PC-3 (cell line): ENCODE results near the gene NUP43. TPM values are rescaled to one million over a fixed set of nuclear protein-coding genes. Genes with fewer than 3 reads are reported as not detected.

Experiments
- ATAC-seq: fragments of 200-7000 bp; cut with Tn5 transposase; 2 replicates; pipeline ENCODE4 v1.9.1; 2020; ENCODE audit warnings: mild to moderate bottlenecking, moderate library complexity
- Bru-seq: library from RNA; stranded (reverse); fragments of 400-500 nt; gene quantifications from one replicate; lab custom pipeline; 2021; lab: Mats Ljungman, UMichigan
- BruChase-seq, 2 experiments: library from RNA; stranded (reverse); fragments of 400-500 nt; gene quantifications; one replicate each; lab custom pipeline; 2021; lab: Mats Ljungman, UMichigan
- BruUV-seq: library from RNA; stranded (reverse); fragments of 400-500 nt; replicated peaks from 2 replicates; lab custom pipeline; 2021; lab: Mats Ljungman, UMichigan
- CTCF ChIA-PET: fragments of 300-600 bp; sonication (Branson Sonifier 250); formaldehyde crosslinking; loops from one replicate; lab custom pipeline; 2022; ENCODE audit warnings: antibody characterized with exemption; lab: Charles Lee
- POLR2A ChIA-PET: fragments of 300-600 bp; sonication (Branson Sonifier 250); formaldehyde crosslinking; loops from one replicate; lab custom pipeline; 2022; ENCODE audit warnings: antibody characterized with exemption; ENCODE audit not compliant: unreplicated experiment; lab: Charles Lee
- DNase-seq: peaks from one replicate; pipeline ENCODE4 v3.0.0-alpha.2; 2015
- H2AFZ ChIP-seq: fragments of 300-600 bp; sonication (generic); 2 replicates; pipeline ENCODE4 v1.6.0; 2016; ENCODE audit warnings: antibody characterized with exemption, low read length
- H3F3A ChIP-seq: fragments of 300-600 bp; sonication (generic); one replicate; pipeline ENCODE4 v1.6.0; 2017; ENCODE audit warnings: antibody characterized with exemption, low read length, control low read depth, mild to moderate bottlenecking; ENCODE audit not compliant: unreplicated experiment
- H3K27ac ChIP-seq: fragments of 300-600 bp; sonication (generic); 2 replicates; pipeline ENCODE4 v1.5.1; 2016; ENCODE audit warnings: mild to moderate bottlenecking, low read length
- H3K27me3 ChIP-seq: fragments of 300-600 bp; sonication (generic); 2 replicates; pipeline ENCODE4 v1.6.1; 2016; ENCODE audit warnings: low read length, mixed read lengths
- H3K36me3 ChIP-seq: fragments of 300-600 bp; sonication (generic); 2 replicates; pipeline ENCODE4 v1.6.1; 2016; ENCODE audit warnings: low read depth, mixed run types, low read length, mixed read lengths
- H3K4me1 ChIP-seq: fragments of 300-600 bp; sonication (generic); 2 replicates; pipeline ENCODE4 v1.5.1; 2016; ENCODE audit warnings: low read length; ENCODE audit not compliant: insufficient read depth
- H3K4me2 ChIP-seq: fragments of 300-600 bp; sonication (generic); 2 replicates; pipeline ENCODE4 v1.6.0; 2016; ENCODE audit warnings: low read length
- H3K4me3 ChIP-seq: fragments of 300-600 bp; sonication (generic); 2 replicates; pipeline ENCODE4 v1.5.1; 2016; ENCODE audit warnings: mild to moderate bottlenecking, low read length, mixed read lengths
- H3K79me2 ChIP-seq: fragments of 300-600 bp; sonication (generic); 2 replicates; pipeline ENCODE4 v1.6.1; 2017; ENCODE audit warnings: low read length, mixed read lengths
- H3K9ac ChIP-seq: fragments of 300-600 bp; sonication (generic); 2 replicates; pipeline ENCODE4 v1.6.0; 2016; ENCODE audit warnings: mild to moderate bottlenecking, low read length
- H3K9me2 ChIP-seq: fragments of 300-600 bp; sonication (generic); replicated peaks from 2 replicates; pipeline ENCODE4 v1.6.1; 2016; ENCODE audit warnings: mixed run types, low read length, mixed read lengths
- H3K9me3 ChIP-seq: fragments of 300-600 bp; sonication (generic); 2 replicates; pipeline ENCODE4 v1.6.1; 2016; ENCODE audit warnings: low read length, mixed read lengths
- H4K20me1 ChIP-seq: fragments of 300-600 bp; sonication (generic); 2 replicates; pipeline ENCODE4 v1.6.1; 2016; ENCODE audit warnings: low read length, mixed read lengths
- EZH2 ChIP-seq: fragments of 300-600 bp; sonication (generic); IDR thresholded peaks from one replicate; pipeline ENCODE4 v1.6.1; 2017; ENCODE audit warnings: antibody characterized with exemption, mild to moderate bottlenecking, low read length; ENCODE audit not compliant: unreplicated experiment
- EZH2phosphoT487 ChIP-seq: fragments of 300-600 bp; sonication (generic); IDR thresholded peaks from 2 replicates; pipeline ENCODE4 v1.6.1; 2018; ENCODE audit warnings: mild to moderate bottlenecking, antibody characterized with exemption, low read length, borderline replicate concordance
- intact Hi-C: fragments of 100-400 bp; cut with micrococcal nuclease; formaldehyde crosslinking; loops from 2 replicates; pipeline ENCODE4 v1.9.0; 2023
- long read RNA-seq: library from polyadenylated mRNA; unstranded; transcript quantifications from one replicate; pipeline ENCODE4 v2.0.0, GENCODE V29; 2021; ENCODE audit not compliant: unreplicated experiment
- total RNA-seq: library from RNA; depleted of rRNA; stranded (reverse); fragments of >200 nt; gene quantifications from 2 replicates; pipeline ENCODE4 v1.2.3, GENCODE V29; 2014; rRNA removed
- TF ChIP-seq, protein P1 (sequence below): fragments of 300-600 bp; sonication (generic); conservative IDR thresholded peaks from 2 replicates; pipeline ENCODE4 v1.5.1; 2017; ENCODE audit warnings: antibody characterized with exemption, low read depth, mild to moderate bottlenecking, low read length

Gene NUP43, protein sequence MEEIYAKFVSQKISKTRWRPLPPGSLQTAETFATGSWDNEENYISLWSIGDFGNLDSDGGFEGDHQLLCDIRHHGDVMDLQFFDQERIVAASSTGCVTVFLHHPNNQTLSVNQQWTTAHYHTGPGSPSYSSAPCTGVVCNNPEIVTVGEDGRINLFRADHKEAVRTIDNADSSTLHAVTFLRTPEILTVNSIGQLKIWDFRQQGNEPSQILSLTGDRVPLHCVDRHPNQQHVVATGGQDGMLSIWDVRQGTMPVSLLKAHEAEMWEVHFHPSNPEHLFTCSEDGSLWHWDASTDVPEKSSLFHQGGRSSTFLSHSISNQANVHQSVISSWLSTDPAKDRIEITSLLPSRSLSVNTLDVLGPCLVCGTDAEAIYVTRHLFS
- total RNA-seq (19.2 and 25.5 TPM in 2 replicates), Bru-seq, nascent RNA (percentile 66 among the genes with signal in this experiment), BruChase-seq, experiment 1, labeled RNA remaining after a 6-hour chase (percentile 86 among the genes with signal in this experiment), BruChase-seq, experiment 2, labeled RNA remaining after a 2-hour chase (percentile 77 among the genes with signal in this experiment)
- long read RNA-seq, transcript NUP43-201 (8 exons, 3,874 nt) = major isoform, 5 of 19 reads
- long read RNA-seq, partial matches to known transcripts = 6 of 19 reads
- long read RNA-seq, other reads (novel, unspliced or antisense) = 8 of 19 reads

DNA sequence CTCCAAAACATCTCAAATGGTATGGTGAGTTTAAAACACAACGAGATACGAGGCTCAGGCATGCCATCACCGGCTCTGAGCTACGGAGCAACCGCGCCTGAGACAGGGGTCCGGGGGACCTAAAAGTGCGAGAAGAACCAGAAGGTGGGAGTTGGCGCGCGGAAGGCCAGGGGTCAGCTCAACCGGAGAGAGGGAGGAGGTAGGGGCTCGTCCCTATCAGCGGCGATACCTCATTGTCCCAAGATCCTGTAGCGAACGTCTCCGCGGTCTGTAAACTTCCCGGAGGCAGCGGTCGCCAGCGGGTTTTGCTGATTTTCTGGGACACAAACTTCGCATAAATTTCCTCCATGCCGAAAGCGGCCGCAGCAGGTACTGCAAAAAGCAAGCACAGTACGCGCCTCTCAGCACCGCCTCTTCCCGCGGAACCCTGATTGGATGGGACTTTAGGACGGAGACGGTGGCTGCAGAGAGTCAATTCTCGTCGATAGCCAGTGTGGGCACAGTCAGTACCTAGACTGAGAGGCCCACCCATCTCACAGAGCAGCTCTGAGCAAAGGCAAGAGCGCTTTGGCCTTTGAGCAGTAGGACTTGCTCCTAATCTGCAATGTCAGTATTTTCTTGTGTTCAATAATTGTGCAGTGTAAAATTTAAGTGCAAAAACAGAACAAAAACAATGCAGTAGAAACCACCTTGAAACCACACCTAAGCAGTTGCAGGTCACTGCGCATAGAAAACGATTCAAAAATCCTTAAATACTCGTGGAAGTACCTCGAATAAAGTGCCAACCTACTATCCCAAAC is at the start of gene NUP43:
Gene NUP43 (minus strand): TSS at position 383 of the 800 bp plus-strand sequence. CDS start 34 bp downstream, at position 349.
- CTCF ChIA-PET = interaction anchor here (0.6 kb wide), 1 partner anchor 91 kb away, joined by 3 read pairs; no protein-coding TSS in a partner anchor
- ATAC-seq = peak; percentile 52

DNA sequence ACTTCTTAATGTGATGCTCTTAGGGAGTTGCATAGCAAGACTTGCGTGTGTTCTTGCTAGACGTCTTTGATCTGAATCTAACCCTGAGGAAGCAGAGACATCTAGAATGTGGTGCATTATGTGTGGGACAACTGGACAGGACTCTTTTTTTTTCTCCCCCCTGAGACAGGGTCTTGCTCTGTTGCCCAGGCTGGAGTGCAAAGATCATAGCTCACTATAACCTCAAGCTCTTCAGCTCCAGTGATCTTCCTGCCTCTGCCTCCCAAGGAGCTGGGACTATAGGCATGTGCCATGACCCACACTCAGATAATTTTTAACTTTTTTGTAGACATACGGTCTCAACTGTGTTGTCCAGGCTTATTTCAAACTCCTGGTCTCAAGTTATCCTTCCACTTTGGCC is 37.2 kb upstream of the NUP43 start:
- Histone ChIP-seq H3K9me3 (no peaks in the 10 kb centered on the region), H3K4me3 (no peak overlapping the region), H3K9ac (no peak overlapping the region), H2AFZ (no peak overlapping the region), H3K36me3 (peaks cover 15% of the 10 kb centered on the region; the same call in 1 of the 2 replicates), H3K79me2 (0 out of 2 replicates have a peak, but pooled peaks cover 3% of the 10 kb centered on the region), H3K4me2 (no peak overlapping the region), H3K27me3 (no peaks in the 10 kb centered on the region), H3K9me2 (no peaks in the 10 kb centered on the region), H3K4me1 (no peaks in the 10 kb centered on the region), H3F3A (no peaks in the 10 kb centered on the region), H3K27ac (no peak overlapping the region), H4K20me1 (no peaks in the 10 kb centered on the region)
- BruUV-seq = no TSS peak
- CTCF ChIA-PET = no interaction called here
- intact Hi-C loops = no loop called here
- TF ChIP-seq, protein P1, sequence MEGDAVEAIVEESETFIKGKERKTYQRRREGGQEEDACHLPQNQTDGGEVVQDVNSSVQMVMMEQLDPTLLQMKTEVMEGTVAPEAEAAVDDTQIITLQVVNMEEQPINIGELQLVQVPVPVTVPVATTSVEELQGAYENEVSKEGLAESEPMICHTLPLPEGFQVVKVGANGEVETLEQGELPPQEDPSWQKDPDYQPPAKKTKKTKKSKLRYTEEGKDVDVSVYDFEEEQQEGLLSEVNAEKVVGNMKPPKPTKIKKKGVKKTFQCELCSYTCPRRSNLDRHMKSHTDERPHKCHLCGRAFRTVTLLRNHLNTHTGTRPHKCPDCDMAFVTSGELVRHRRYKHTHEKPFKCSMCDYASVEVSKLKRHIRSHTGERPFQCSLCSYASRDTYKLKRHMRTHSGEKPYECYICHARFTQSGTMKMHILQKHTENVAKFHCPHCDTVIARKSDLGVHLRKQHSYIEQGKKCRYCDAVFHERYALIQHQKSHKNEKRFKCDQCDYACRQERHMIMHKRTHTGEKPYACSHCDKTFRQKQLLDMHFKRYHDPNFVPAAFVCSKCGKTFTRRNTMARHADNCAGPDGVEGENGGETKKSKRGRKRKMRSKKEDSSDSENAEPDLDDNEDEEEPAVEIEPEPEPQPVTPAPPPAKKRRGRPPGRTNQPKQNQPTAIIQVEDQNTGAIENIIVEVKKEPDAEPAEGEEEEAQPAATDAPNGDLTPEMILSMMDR = no peak
- no peak for TF ChIP-seq EZH2phosphoT487
- no peak for TF ChIP-seq EZH2
- ATAC-seq (no peak), DNase-seq (no peak)
- POLR2A ChIA-PET = interaction anchor here (0.6 kb wide), 1 partner anchor 1668 kb away, joined by 14 read pairs; no protein-coding TSS in a partner anchor

More for the DNA sequence above, at the start of gene NUP43:
- no peaks in the 10 kb centered on the region for H3F3A ChIP-seq
- H4K20me1 ChIP-seq = no peaks in the 10 kb centered on the region
- no peaks in the 10 kb centered on the region; the same call in 1 of the 2 replicates for H3K36me3 ChIP-seq
- H3K9ac ChIP-seq = peak within 1 kb of the TSS; percentile 94
- H3K4me3 ChIP-seq = peak within 1 kb of the TSS; percentile 98
- intact Hi-C loops = no loop called here
- BruUV-seq = TSS peak; percentile 54
- H3K79me2 ChIP-seq = peaks cover 38% of the 10 kb centered on the region
- no peaks in the 10 kb centered on the region for H3K9me3 ChIP-seq
- DNase-seq = peak; percentile 89
- H2AFZ ChIP-seq = peak within 1 kb of the TSS; percentile 84
- no peaks in the 10 kb centered on the region for H3K27me3 ChIP-seq
- peaks cover 6% of the 10 kb centered on the region; the same call in 1 of the 2 replicates for H3K4me1 ChIP-seq
- 0 out of 2 replicates have a peak within 1 kb of the TSS, but pooled peaks have one; percentile 23 for H3K27ac ChIP-seq
- H3K9me2 ChIP-seq = no peaks in the 10 kb centered on the region
- TF ChIP-seq, protein P1 = peak; percentile 42; the same call in 1 of the 2 replicates
- TF ChIP-seq EZH2 = no peak
- POLR2A ChIA-PET = no interaction called here
- H3K4me2 ChIP-seq = peak within 1 kb of the TSS; percentile 97
